Esophagus squamous epithelium (tissue), 4 donors: ENCODE measurements around the gene CASP5.

Experiments
- CTCF ChIP-seq, 6 experiments: fragments of 450-650 bp in 4 of 6; fragments of 200-600 bp in 2 of 6; sonication (generic) in 2 of 6; IDR thresholded peaks; one replicate each; pipeline ENCODE4 v1.5.1; 2016 to 2019; ENCODE audit warnings: antibody characterized with exemption in 6 of 6, mild to moderate bottlenecking in 4 of 6, moderate library complexity in 4 of 6
- POLR2A ChIP-seq, 4 donors: fragments of 450-650 bp; IDR thresholded peaks; one replicate each; pipeline ENCODE4 v1.6.1; 2017; ENCODE audit warnings: antibody characterized with exemption in 4 of 4, mild to moderate bottlenecking in 4 of 4, moderate library complexity in 3 of 4

GRCh38 chr11:104984808-104985207 is 38.2 kb downstream of the CASP5 start:
- TF ChIP-seq POLR2A (IDR thresholded peaks at IDR 0.05) (no peak), CTCF (IDR thresholded peaks at IDR 0.05) (no peak)
